Measurements from ENCODE around the gene LGALS4.

DNA sequence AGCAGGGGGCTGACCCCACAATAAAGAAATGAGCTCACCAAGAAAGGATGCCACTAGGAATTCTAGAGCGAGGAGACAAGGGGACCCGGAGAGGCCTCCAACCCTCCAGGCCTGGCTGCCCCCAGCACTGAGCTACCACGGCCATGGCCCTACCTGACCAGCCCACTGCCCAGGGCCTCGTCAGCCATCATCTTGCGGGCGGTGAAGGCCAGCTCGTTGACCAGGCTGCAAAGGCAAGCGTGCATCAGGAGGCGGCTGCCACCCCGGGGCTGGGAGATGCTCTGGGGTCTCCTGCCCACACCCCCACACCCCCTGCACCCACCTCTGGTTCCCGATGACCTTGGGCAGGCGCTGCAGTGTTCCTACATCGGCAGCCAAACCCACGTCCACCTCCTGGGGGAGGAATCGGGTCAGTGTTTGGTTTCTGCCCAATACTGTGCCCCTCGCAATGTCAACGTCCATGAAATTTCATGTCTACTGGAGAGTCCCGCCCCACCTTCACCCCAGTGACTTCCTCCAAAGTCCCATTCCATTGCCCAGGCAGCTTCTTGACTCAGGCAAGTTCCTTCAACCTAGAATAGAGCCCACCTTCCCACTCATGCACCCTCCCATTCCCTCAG, 3.5 kb upstream of the LGALS4 start:
- TF ChIP-seq, protein P1, sequence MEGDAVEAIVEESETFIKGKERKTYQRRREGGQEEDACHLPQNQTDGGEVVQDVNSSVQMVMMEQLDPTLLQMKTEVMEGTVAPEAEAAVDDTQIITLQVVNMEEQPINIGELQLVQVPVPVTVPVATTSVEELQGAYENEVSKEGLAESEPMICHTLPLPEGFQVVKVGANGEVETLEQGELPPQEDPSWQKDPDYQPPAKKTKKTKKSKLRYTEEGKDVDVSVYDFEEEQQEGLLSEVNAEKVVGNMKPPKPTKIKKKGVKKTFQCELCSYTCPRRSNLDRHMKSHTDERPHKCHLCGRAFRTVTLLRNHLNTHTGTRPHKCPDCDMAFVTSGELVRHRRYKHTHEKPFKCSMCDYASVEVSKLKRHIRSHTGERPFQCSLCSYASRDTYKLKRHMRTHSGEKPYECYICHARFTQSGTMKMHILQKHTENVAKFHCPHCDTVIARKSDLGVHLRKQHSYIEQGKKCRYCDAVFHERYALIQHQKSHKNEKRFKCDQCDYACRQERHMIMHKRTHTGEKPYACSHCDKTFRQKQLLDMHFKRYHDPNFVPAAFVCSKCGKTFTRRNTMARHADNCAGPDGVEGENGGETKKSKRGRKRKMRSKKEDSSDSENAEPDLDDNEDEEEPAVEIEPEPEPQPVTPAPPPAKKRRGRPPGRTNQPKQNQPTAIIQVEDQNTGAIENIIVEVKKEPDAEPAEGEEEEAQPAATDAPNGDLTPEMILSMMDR (IDR thresholded peaks at IDR 0.05), result no peak
- no peak for TF ChIP-seq POLR2A (IDR thresholded peaks at IDR 0.05)
